GM23338 (cell line): ENCODE data around the gene CEP350. TPM values are rescaled to one million over a fixed set of nuclear protein-coding genes. Genes with fewer than 3 reads are reported as not detected.
A peak's percentile ranks its signal among the peaks of the same experiment; 100 is the strongest.

Source experiments
- ATAC-seq: fragments of 200-7000 bp; cut with Tn5 transposase; 3 replicates; pipeline ENCODE4 v1.9.1; 2020
- DNase-seq: peaks from one replicate; pipeline ENCODE4 v3.0.0-alpha.2; 2015; ENCODE audit warnings: low spot score
- H2AFZ ChIP-seq: fragments of 200-600 bp; sonication (generic); 2 replicates; pipeline ENCODE4 v1.8.0; 2016; ENCODE audit warnings: antibody characterized with exemption, mild to moderate bottlenecking, moderate library complexity
- H3F3A ChIP-seq: fragments of 200-600 bp; sonication (generic); replicated peaks from 2 replicates; pipeline ENCODE4 v1.8.0; 2017; ENCODE audit warnings: antibody characterized with exemption, mixed run types, low read depth
- H3K27ac ChIP-seq: fragments of 200-600 bp; sonication (generic); 2 replicates; pipeline ENCODE4 v1.6.1; 2016; ENCODE audit warnings: low read depth
- H3K27me3 ChIP-seq: fragments of 200-600 bp; sonication (generic); 2 replicates; pipeline ENCODE4 v1.8.0; 2016; ENCODE audit warnings: mild to moderate bottlenecking, mixed run types, moderate library complexity; ENCODE audit not compliant: insufficient read depth
- H3K36me3 ChIP-seq: fragments of 200-600 bp; sonication (generic); 2 replicates; pipeline ENCODE4 v1.8.0; 2016; ENCODE audit warnings: mild to moderate bottlenecking; ENCODE audit not compliant: insufficient read depth
- H3K4me1 ChIP-seq: fragments of 200-600 bp; sonication (generic); 2 replicates; pipeline ENCODE4 v1.8.0; 2016; ENCODE audit warnings: mild to moderate bottlenecking, moderate library complexity; ENCODE audit not compliant: insufficient read depth
- H3K4me2 ChIP-seq: fragments of 200-600 bp; sonication (generic); 2 replicates; pipeline ENCODE4 v1.7.1; 2017; ENCODE audit warnings: mixed run types
- H3K4me3 ChIP-seq: fragments of 200-600 bp; sonication (generic); 2 replicates; pipeline ENCODE4 v1.6.1; 2016; ENCODE audit warnings: mixed run types
- H3K79me2 ChIP-seq: fragments of 200-600 bp; sonication (generic); replicated peaks from 2 replicates; pipeline ENCODE4 v1.8.0; 2017; ENCODE audit warnings: mild to moderate bottlenecking; ENCODE audit not compliant: insufficient read depth
- H3K9me2 ChIP-seq: fragments of 200-600 bp; sonication (generic); 2 replicates; pipeline ENCODE4 v1.8.0; 2017; ENCODE audit not compliant: insufficient read depth
- H4K20me1 ChIP-seq: fragments of 200-600 bp; sonication (generic); replicated peaks from 2 replicates; pipeline ENCODE4 v1.8.0; 2017; ENCODE audit warnings: mild to moderate bottlenecking; ENCODE audit not compliant: insufficient read depth
- H3K27ac Mint-ChIP-seq: 2 replicates; pipeline ENCODE4 v1.8.0; 2020; ENCODE audit warnings: inconsistent platforms, mild to moderate bottlenecking, moderate library complexity, mixed read lengths
- H3K27me3 Mint-ChIP-seq: 3 replicates; pipeline ENCODE4 v1.8.0; 2022; ENCODE audit warnings: low read depth, mild to moderate bottlenecking, moderate library complexity, mixed read lengths, inconsistent platforms; ENCODE audit not compliant: insufficient read depth, poor library complexity
- H3K36me3 Mint-ChIP-seq: 3 replicates; pipeline ENCODE4 v1.8.0; 2021; ENCODE audit warnings: low read depth, mild to moderate bottlenecking, inconsistent platforms, moderate library complexity, mixed read lengths
- H3K4me1 Mint-ChIP-seq: 3 replicates; pipeline ENCODE4 v1.8.0; 2020; ENCODE audit warnings: mild to moderate bottlenecking, inconsistent platforms, mixed read lengths
- H3K4me3 Mint-ChIP-seq: 3 replicates; pipeline ENCODE4 v1.8.0; 2021; ENCODE audit warnings: moderate library complexity, mild to moderate bottlenecking, inconsistent platforms, mixed read lengths
- H3K9me3 Mint-ChIP-seq: 3 replicates; pipeline ENCODE4 v1.8.0; 2020; ENCODE audit warnings: moderate library complexity, mild to moderate bottlenecking, inconsistent platforms, mixed read lengths
- CREB1 ChIP-seq: fragments of 250-450 bp; sonication (Bioruptor Pico); IDR thresholded peaks from 2 replicates; pipeline ENCODE4 v1.5.0; 2020; ENCODE audit warnings: low read depth, mild to moderate bottlenecking, moderate library complexity
- CTCF ChIP-seq, 2 experiments: fragments of 200-600 bp in 1 of 2; sonication (generic) in 1 of 2; conservative IDR thresholded peaks; 2 replicates each; pipeline versions ENCODE4 v1.5.1 to v1.6.1; 2016 to 2017; ENCODE audit warnings: antibody characterized with exemption in 2 of 2, low read depth in 2 of 2, mild to moderate bottlenecking in 2 of 2, moderate library complexity in 1 of 2
- ETS1 ChIP-seq: IDR thresholded peaks from 2 replicates; pipeline ENCODE4 v1.6.1; 2016; ENCODE audit warnings: antibody characterized with exemption
- EZH2 ChIP-seq: fragments of 200-600 bp; sonication (generic); IDR thresholded peaks from one replicate; pipeline ENCODE4 v1.8.0; 2017; ENCODE audit warnings: antibody characterized with exemption, mild to moderate bottlenecking, low read depth; ENCODE audit not compliant: unreplicated experiment
- JUNB ChIP-seq: IDR thresholded peaks from one replicate; pipeline ENCODE4 v1.6.1; 2016; ENCODE audit warnings: antibody characterized with exemption; ENCODE audit not compliant: unreplicated experiment
- NANOG ChIP-seq: IDR thresholded peaks from 2 replicates; pipeline ENCODE4 v1.6.1; 2016; ENCODE audit warnings: antibody characterized with exemption, borderline replicate concordance
- POLR2AphosphoS5 ChIP-seq: IDR thresholded peaks from 2 replicates; pipeline ENCODE4 v1.6.1; 2016; ENCODE audit warnings: antibody characterized with exemption, low read depth
- REST ChIP-seq: IDR thresholded peaks from one replicate; pipeline ENCODE4 v1.6.1; 2018; ENCODE audit warnings: antibody characterized with exemption; ENCODE audit not compliant: unreplicated experiment
- ZNF114 ChIP-seq: fragments of 250-450 bp; sonication (Bioruptor Pico); IDR thresholded peaks from 2 replicates; pipeline ENCODE4 v1.5.0; 2020; ENCODE audit warnings: mild to moderate bottlenecking, moderate library complexity
- ZNF331 ChIP-seq: fragments of 250-450 bp; sonication (Bioruptor Pico); IDR thresholded peaks from 2 replicates; pipeline ENCODE4 v1.5.0; 2020; ENCODE audit warnings: low read depth, mild to moderate bottlenecking, moderate library complexity
- ZNF462 ChIP-seq: fragments of 250-450 bp; sonication (Bioruptor Pico); IDR thresholded peaks from 2 replicates; pipeline ENCODE4 v1.5.0; 2020; ENCODE audit warnings: mild to moderate bottlenecking, moderate library complexity
- polyA plus RNA-seq: library from polyadenylated mRNA; unstranded; fragments of >200 nt; fragmentation: Nextera tagmentation; extraction: Ambion mirVana; gene quantifications from 2 replicates; pipeline ENCODE4 v1.2.1, GENCODE V29; 2016
- total RNA-seq: library from RNA; depleted of rRNA; stranded (reverse); fragments of >200 nt; shearing (Covaris generic); gene quantifications from 2 replicates; pipeline ENCODE4 v1.2.3, GENCODE V29; 2014

Gene CEP350
- total and polyA plus RNA-seq, 2 experiments from 2014 or later, result 23.4 to 36.8 TPM

- Histone ChIP-seq H2AFZ (peak overlapping the region; percentile 64), H3K9me2 (no peaks in the 10 kb centered on the region), H3K27me3 (no peaks in the 10 kb centered on the region)
These were observed 18.6 kb upstream of the CEP350 start for GRCh38 chr1:179935909-179936496.

More at GRCh38 chr1:179935909-179936496, 18.6 kb upstream of the CEP350 start:
- Histone ChIP-seq H4K20me1 (no peaks in the 10 kb centered on the region), H3K79me2 (no peaks in the 10 kb centered on the region), H3K27ac (no peak overlapping the region), H3F3A (no peaks in the 10 kb centered on the region), H3K4me3 (no peak overlapping the region), H3K36me3 (no peaks in the 10 kb centered on the region; the same call in 1 of the 2 replicates), H3K4me2 (no peak overlapping the region), H3K4me1 (no peaks in the 10 kb centered on the region)
- Mint-ChIP-seq H3K27ac (no peak overlapping the region), H3K9me3 (no peaks in the 10 kb centered on the region), H3K4me1 (no peaks in the 10 kb centered on the region), H3K4me3 (no peak overlapping the region), H3K36me3 (no peaks in the 10 kb centered on the region), H3K27me3 (peaks cover 6% of the 10 kb centered on the region)
- DNase-seq (no peak), ATAC-seq (no peak)
- TF ChIP-seq CTCF (conservative IDR thresholded peaks at IDR 0.05; ENCODE audit: low read depth in 2 of 2) (no peak), EZH2 (no peak), ZNF114 (CRISPR knock-in tag) (no peak), NANOG (no peak), JUNB (no peak), CREB1 (no peak), POLR2AphosphoS5 (no peak), REST (no peak), ZNF331 (CRISPR knock-in tag) (no peak), ZNF462 (CRISPR knock-in tag) (no peak), ETS1 (no peak)
